Activated T-helper 1 cell treated with anti-CD3 and anti-CD28 coated beads, Interleukin-12 subunit alpha, Interleukin-12 subunit beta, Interleukin-2, Interleukin-4 antibody, amounts not matched to agents 30 ng/mL and 10 ng/mL and 1 ng/mL, durations not matched to agents 14 hours and 24 hours and 36 hours (primary cell): ENCODE data around the gene ECE2. TPM values are rescaled to one million over a fixed set of nuclear protein-coding genes. Genes with fewer than 3 reads are reported as not detected.
"Not testable (repeated sequence)": the region's sequence is repeated elsewhere in the genome, so short reads cannot be mapped to it uniquely, and the experiment has no call there.

Experiments used
- DNase-seq: peaks from one replicate; pipeline ENCODE4 v3.0.0; 2021; ENCODE audit warnings: low spot score
- H3K27ac Mint-ChIP-seq: one replicate; pipeline ENCODE4 v1.8.0; 2021; ENCODE audit warnings: mild to moderate bottlenecking, mixed read lengths
- H3K27me3 Mint-ChIP-seq: one replicate; pipeline ENCODE4 v1.8.0; 2022; ENCODE audit warnings: mild to moderate bottlenecking, moderate library complexity, mixed read lengths; ENCODE audit not compliant: insufficient read depth
- H3K36me3 Mint-ChIP-seq: one replicate; pipeline ENCODE4 v1.8.0; 2021; ENCODE audit warnings: low read depth, mixed read lengths
- H3K4me1 Mint-ChIP-seq: one replicate; pipeline ENCODE4 v1.8.0; 2021; ENCODE audit warnings: low read depth, mixed read lengths
- H3K4me3 Mint-ChIP-seq: one replicate; pipeline ENCODE4 v1.8.0; 2021; ENCODE audit warnings: mild to moderate bottlenecking, moderate library complexity, mixed read lengths
- H3K9me3 Mint-ChIP-seq: one replicate; pipeline ENCODE4 v1.8.0; 2021; ENCODE audit warnings: mixed read lengths
- intact Hi-C: fragments of 100-400 bp; cut with micrococcal nuclease; formaldehyde crosslinking; loops from one replicate; pipeline ENCODE4 v1.15.1; 2024
- total RNA-seq: library from RNA; stranded (reverse); gene quantifications from 2 replicates; pipeline ENCODE4 v1.2.3, GENCODE V29; 2022

ECE2 gene
- total RNA-seq, 1 donor from 2014 or later: not detected

DNA sequence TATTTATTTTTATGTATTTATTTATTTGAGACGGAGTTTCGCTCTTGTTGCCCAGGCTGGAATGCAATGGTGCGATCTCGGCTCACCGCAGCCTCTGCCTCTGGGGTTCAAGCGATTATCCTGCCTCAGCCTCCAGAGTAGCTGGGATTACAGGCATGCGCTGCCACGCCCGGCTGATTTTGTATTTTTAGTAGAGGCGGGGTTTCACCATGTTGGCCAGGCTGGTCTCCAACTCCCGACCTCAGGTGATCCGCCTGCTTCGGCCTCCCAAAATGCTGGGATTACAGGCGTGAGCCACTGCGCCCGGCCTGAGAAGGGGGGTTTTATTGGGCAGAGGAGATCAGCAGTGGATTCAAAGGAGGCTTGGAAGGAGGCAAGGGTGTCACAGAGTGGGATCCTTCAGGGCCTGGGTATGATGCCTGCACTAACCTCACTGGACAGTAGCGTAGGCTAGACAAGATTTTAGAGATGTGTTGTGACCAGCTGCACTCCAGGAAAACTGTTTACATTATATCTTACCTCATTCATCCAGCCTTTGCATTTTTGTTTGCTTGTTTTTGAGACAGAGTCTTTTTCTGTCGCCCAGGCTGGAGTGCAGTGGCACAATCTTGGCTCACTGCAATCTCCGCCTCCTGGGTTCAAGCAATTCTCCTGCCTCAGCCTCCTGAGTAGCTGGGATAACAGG is 63.8 kb downstream of the ECE2 start:
- H3K27me3 Mint-ChIP-seq, H3K27ac Mint-ChIP-seq, DNase-seq, intact Hi-C loops, H3K9me3 Mint-ChIP-seq, H3K4me3 Mint-ChIP-seq: not testable (repeated sequence)
- H3K36me3 Mint-ChIP-seq: peaks cover 17% of the 10 kb centered on the region
- peaks cover 39% of the 10 kb centered on the region for H3K4me1 Mint-ChIP-seq

DNA sequence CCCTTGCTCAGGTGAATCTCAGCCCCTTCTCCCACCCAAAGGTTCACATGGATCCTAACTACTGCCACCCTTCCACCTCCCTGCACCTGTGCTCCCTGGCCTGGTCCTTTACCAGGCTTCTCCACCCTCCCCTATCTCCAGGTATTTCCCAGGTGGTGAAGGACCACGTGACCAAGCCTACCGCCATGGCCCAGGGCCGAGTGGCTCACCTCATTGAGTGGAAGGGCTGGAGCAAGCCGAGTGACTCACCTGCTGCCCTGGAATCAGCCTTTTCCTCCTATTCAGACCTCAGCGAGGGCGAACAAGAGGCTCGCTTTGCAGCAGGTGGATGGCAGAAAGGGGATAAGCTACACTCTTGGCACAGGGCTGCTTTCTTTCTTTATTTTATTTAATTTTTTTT is 66.1 kb downstream of the ECE2 start:
- Mint-ChIP-seq H3K9me3 (no peaks in the 10 kb centered on the region), H3K27me3 (peaks cover 2% of the 10 kb centered on the region), H3K27ac (no peak overlapping the region), H3K4me1 (peaks cover 23% of the 10 kb centered on the region), H3K4me3 (no peak overlapping the region), H3K36me3 (peaks cover 11% of the 10 kb centered on the region)
- intact Hi-C loops: no loop called here
- no peak for DNase-seq

Other genes starting within 250 kb of the ECE2 start
- gene HTR3D, start 244.3 kb upstream of the ECE2 start, total RNA-seq: not detected in 2 replicates
- gene HTR3C, start 223.0 kb upstream of the ECE2 start, total RNA-seq: not detected in 2 replicates
- gene HTR3E, start 179.0 kb upstream of the ECE2 start, total RNA-seq: not detected in 2 replicates
- gene EIF2B5, start 140.7 kb upstream of the ECE2 start, total RNA-seq: 75.6 and 75.9 TPM in 2 replicates
- gene DVL3, start 120.6 kb upstream of the ECE2 start, total RNA-seq: 59.4 and 61.5 TPM in 2 replicates
- gene AP2M1, start 101.2 kb upstream of the ECE2 start, total RNA-seq: 235 and 238 TPM in 2 replicates
- gene ABCF3, start 89.8 kb upstream of the ECE2 start, total RNA-seq: 75.2 and 76.4 TPM in 2 replicates
- gene VWA5B2, start 46.4 kb upstream of the ECE2 start, total RNA-seq: not detected in 2 replicates
- gene ALG3, start 27.1 kb upstream of the ECE2 start, total RNA-seq: 86.7 and 89.3 TPM in 2 replicates
- 13.5 and 15.2 TPM in 2 replicates for gene EEF1AKMT4, start 26.4 kb upstream of the ECE2 start, total RNA-seq
- 0.15 and 0.52 TPM in 2 replicates for gene CAMK2N2, start 14.5 kb upstream of the ECE2 start, total RNA-seq
- gene PSMD2, start 23.2 kb downstream of the ECE2 start, total RNA-seq: 251 and 255 TPM in 2 replicates
- gene EIF4G1, start 38.6 kb downstream of the ECE2 start, total RNA-seq: 657 and 706 TPM in 2 replicates
- 7.5 and 9.2 TPM in 2 replicates for gene FAM131A, start 61.6 kb downstream of the ECE2 start, total RNA-seq
- 5.2 and 6.6 TPM in 2 replicates for gene CLCN2, start 85.6 kb downstream of the ECE2 start, total RNA-seq
- 145 and 151 TPM in 2 replicates for gene POLR2H, start 85.7 kb downstream of the ECE2 start, total RNA-seq
- gene THPO, start 102.2 kb downstream of the ECE2 start, total RNA-seq: not detected in 2 replicates
- not detected in 2 replicates for gene CHRD, start 104.0 kb downstream of the ECE2 start, total RNA-seq